Head of caudate nucleus (tissue), 42 donors: Measurements from ENCODE around the gene ALX4.

ENCODE experiments used
- DNase-seq, 42 donors: peaks; one replicate each; pipeline versions ENCODE4 v3.0.0 to v3.0.0-alpha.2; 2020 to 2021; ENCODE audit warnings: mixed read lengths in 7 of 42
- intact Hi-C: fragments of 100-400 bp; cut with DNase I; formaldehyde crosslinking; loops from one replicate; pipeline ENCODE4 v1.15.0; 2022

The ALX4 gene

DNA sequence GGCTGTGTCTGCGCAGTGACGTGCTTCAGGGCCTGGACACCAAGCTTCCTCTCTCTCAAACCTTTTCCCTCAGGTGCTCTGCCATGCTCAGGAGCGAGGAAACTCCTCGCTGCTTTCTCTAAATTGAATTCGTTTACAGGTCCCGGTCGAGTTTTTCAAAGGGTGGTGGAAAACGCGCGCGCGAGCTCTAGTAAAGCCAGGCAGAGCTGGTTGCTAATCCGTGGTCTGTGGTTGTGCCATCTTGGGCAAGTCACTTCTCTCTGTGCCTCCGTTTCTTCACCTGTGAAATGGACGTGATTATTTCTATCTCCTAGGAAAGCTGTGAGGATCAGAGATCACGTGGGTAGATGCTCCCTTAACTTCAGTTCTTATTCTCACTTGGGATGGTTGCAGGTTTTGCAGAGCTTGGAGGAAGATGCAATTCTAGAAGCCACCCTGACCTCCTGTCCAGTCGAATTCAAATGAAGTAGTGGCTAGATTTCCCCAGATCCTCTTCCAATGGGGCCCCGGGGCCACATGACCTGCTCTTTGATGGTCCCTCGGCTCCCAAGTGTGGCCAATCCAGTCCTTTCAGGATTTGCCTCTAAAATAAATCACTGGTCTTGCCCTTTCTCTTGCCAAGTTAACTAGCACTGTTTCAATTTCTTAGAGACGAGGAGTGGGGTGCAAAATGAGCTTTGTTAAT is 10.5 kb upstream of the ALX4 start:
- no peak for DNase-seq
- intact Hi-C loops, result no loop called here

DNA sequence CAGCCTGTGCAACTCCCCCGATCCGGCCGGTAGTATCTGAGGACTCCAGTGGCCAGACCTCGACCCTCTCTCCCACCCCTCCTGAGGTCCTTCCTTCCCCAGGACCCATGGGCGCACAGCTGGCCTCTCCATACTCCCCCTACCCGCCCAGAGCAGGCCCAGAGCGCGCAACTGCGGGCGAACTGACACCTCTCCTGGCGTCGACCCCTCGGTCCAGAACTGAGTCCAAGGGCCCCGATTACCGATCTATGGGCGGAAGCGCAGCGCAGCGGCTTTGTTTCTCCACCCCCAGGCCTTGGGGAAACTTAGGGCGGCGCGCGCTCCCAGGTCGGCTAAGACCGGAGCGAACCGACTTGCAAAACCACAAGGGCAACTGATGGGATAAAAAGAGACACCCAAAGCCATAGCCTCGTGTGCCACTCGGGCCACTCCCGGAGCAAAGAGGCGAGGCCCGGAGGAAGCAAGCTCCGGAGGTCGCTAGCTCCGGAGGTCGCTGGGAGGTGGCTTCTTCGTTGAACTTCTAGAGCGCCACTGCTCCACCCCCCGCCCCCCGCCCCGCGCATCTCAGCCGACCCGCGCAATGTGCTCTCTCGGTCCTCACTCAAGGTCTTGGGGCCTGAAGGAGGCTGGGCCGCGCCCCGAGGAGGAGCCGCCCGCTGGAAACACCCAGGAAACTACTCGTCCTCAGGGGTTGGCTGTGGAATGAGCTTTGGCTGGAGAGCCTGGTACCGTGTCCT is 9.8 kb upstream of the ALX4 start:
- intact Hi-C loops, result no loop called here
- no peak for DNase-seq

DNA sequence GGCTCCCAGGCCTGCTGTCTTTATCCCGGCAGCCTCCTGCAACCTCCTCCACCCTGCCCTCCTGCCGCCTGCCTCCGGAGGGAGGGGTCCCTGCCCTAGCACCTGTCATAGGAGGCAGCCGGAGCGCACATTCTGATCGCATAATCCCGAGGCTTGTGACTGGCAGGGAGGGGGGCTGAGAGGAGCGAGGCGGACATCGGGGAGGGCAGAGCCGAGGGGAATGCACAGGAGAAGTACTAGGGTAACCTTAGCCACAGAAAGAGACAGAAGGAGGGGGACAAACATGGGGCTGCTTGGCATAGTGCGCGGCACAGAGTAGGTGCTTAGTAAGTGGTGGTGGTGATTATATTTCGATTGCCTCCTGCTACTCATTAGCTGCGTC is 9.2 kb upstream of the ALX4 start:
- DNase-seq, result no peak
- intact Hi-C loops, result no loop called here

DNA sequence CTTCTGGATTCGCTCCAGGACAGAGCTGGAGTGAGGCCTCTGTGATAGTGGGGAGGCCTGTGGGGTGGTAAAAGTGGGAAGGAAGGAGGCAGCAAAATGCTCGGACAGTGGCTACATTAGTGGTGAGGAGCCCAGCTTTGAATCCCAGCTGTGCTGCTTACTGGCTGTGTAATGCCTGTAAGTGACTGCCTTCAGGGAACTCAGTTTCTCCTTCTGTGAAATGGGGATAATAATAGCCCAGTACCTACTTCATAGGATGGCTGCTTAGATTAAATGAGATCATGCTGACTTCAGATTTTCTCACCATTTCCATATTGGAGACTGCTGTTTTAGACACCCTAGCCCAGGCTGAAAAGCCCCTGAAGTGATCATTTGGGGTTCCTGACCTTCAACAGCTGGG is 8.4 kb upstream of the ALX4 start:
- intact Hi-C loops, result no loop called here
- no peak for DNase-seq

DNA sequence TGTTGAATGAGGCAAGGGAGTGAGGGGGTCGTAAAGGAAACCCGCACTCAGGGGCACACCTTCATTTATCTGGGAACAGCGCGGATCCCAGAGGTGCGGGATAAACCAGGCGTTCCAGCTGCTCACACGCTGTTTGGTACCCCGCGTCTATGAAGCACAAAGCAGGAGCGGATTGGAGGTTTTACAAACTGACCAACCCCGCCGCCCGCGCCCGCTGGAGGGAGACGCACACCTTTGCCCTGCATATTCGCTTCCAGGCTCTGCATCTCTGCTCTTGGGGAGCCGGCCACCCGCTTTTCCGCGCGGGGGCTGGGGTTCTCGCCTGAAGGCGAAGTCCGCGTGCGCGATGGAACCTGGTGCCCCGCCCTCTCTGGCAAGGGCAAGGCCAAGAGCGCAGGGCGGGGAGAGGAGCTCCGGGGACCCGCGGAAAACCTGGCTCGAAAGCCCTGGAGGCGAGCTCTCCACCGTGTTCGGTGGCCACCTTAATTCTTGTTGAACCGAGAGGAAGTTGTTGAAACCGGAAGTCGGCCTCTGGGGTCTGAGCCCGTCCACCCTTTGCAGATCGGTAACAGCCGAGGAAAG is 6.8 kb upstream of the ALX4 start:
- no peak for DNase-seq
- intact Hi-C loops, result no loop called here

DNA sequence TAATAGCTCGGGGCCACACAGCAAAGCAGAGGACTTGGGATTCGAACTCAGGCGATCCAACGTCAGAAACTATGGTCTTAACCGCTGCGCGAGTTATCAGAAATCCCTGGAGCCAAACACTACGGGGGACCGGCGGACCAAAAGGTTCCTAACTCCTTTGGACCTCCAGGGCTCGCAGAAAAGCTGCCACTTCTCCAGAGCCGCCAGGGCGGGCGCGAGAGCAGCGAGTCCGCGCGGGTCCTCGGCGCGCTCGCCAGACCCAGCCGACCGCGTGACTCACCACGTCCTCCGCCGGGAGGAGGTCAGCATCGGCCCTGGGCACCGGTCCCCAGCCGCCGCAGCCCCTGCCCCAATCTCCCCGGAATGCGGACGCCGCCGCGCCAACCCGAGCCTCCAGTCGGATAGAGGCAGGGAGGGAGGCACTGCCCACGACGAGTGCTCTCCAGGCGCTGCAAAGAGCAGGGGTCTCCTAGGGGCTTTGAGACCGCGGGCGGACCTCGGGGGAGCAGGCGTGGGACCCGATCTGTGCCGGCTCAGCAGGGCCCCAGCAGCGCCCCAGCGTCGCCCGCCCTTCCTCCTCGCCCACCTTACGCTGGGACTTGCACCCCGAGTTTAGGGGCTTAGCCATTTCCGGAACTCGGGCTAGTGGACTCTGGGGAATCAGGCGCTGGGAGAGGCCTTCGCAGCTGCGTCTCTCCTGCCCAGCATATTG is 6.2 kb upstream of the ALX4 start:
- intact Hi-C loops, result no loop called here
- DNase-seq, result no peak

DNA sequence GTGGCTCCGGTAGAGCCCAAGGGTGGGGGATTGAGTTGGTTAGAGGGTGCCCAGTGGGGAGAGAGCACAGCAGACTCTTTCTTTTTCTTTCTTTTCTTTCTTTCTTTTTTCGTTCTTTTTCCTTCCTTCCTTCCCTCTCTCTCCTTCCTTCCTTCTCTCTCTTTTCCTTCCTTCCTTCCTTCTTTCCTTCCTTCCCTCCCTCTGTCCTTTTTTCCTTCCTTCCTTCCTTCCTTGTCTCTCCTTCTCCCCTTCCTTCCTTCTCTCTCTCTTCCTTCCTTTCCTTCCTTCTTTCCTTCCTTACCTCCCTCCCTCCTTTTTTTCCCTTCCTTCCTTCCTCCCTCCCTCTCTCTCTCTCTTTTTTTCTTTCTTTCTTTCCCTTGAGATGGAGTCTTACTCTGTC is 4.8 kb upstream of the ALX4 start:
- intact Hi-C loops, result no loop called here
- DNase-seq, result no peak

DNA sequence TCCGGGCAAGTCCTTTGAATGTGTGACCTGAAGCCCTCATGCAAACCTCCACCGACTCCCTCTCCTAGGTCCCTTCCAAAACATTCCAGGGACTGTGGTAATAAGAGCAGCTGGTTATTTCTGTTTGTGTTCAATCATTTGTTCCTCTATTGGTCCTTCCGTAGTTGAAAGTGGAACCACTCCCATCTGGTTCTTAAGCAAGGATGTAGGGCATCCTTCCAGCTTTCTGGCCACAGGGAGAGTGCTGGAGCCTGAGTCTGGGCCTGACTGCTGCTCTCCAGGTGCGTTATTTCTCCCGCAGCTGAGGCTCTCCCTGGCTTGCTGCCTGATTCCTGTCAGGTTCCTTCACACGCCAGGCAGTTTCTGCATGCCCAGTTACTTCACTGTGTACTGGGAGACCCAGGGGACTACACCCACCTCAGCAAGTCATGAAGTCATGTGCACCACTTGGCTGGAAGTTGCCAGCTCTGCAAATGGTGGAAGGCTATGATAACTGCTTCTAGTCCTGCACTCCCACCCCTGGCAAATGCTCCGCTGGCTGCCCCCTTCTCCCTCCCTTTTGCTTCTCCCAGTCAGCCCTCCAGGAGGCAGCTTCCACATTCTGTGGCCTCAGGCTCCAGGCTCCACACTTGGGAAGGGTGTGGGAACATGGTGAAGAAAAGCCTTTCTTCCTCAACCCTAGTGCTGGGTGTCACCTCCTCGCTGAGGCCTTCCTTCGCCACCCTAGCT is 4.0 kb upstream of the ALX4 start:
- intact Hi-C loops, result no loop called here
- no peak for DNase-seq

DNA sequence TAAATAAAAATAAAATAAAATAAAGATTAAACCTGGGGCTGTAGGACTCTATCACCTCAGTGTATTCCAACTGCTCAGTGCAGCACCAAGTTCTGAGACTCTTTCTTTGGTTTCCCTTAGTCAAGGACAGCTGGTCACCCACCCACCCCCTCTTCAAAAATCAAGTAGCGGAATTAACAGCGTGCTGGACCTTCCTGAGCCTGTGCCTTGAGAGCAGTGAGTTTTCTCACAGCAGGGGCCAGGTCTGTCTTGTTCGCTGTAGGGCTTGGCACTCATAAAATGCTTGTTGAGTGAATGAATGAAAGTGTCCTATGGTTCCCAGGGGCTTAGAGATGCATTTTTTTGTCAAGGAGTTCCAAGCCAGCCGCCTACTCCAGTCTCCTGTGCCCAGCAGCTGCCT is 2.9 kb upstream of the ALX4 start:
- DNase-seq, result no peak
- intact Hi-C loops, result no loop called here

DNA sequence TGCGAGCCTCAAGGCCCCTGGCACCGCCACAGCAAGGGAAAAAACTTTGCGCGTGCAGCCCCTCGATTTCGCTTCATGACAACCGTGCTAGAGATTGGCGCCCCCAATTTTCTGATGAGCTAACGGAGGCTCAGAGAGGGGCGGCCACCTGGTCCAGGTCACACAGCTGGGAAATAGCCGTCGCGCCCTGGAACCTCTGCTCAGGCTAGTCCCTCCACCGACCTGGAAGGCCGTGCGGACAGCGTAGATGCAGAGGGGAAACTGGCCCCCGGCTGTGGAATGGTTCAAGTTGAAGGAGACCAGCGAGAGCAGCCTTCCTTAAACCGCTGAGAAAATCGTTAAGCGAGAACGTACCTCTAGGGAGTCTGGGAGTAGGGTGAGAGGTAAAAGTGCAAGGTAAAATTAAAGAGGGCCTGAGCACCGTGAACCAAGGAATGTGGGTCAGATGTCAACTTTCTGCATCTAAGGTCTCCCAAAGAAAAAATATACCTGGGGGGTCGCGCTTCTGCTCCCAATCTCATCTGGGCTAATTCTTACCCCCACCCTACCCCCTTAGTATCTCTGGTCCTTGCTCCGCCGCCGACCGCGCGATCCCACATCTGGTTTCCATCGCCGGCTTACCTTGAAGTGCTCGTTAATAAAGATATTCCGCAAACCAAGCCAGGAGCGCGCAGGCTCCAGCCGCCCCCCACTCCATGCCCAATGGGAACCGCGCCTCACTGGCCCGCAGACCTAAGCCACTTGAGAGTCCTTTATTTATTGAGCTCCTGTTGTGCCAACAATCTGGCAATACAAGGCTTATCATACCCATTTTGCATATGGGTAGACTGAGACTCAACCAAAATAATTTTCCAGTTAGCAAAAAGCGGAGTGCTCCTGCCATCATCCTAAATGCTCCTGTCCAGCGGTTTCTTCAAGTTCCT is 1.7 kb upstream of the ALX4 start:
- no peak for DNase-seq
- intact Hi-C loops, result no loop called here

DNA sequence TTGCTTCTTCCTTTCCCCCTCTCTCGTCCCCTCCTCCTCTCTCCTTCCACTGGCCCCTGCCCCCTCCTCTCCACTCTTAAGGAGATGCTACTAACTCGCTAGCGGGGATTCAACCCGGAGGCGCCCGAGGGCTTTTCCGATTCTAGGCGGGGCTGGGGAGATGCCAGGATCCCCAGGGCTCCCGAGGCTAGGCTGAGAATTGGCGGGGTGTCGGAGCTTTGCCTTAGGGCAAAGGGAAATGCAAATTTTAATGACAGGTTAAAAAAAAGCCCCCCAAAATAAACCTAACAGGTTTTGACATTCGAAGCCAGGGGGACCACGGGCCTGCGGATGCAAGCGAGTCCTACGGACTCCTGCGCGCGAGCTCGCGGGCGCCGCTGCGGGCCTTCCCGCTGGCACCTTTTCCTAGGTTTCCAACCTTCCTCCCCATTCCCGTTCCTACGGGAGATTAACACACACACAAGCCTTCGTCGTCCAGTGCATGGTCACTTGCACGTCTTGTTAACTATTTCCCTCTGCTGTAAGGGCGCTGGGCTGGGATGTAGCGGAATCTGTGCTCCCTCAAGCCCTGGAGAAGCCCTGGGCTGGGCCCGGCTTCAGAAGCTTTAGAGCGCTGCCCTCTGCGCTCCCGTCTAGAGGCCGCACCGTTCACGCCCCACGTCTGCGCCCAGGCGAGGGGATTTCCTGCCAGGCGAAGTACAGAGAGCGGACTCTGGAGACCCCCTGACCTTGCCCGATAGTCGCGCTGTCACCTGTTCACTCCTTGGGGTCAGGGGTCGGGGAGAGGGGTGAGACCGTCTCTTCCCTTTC is 729 bp upstream of the ALX4 start:
- DNase-seq, result no peak
- intact Hi-C loops, result no loop called here

DNA sequence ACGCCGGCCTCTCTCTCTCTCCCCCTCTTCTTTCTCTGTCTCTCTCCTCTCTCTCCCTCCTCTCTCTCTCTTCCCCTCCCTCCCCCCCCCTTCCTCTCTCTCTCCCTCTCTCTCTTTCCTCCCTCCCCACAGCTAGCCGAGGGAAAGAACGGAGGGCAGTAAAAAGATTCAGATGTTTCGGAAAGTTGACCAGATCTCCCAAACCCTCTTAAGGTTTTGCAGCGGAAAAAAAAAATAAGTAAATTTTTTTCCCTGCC is 195 bp upstream of the ALX4 start:
- intact Hi-C loops, result no loop called here
- DNase-seq, result no peak

DNA sequence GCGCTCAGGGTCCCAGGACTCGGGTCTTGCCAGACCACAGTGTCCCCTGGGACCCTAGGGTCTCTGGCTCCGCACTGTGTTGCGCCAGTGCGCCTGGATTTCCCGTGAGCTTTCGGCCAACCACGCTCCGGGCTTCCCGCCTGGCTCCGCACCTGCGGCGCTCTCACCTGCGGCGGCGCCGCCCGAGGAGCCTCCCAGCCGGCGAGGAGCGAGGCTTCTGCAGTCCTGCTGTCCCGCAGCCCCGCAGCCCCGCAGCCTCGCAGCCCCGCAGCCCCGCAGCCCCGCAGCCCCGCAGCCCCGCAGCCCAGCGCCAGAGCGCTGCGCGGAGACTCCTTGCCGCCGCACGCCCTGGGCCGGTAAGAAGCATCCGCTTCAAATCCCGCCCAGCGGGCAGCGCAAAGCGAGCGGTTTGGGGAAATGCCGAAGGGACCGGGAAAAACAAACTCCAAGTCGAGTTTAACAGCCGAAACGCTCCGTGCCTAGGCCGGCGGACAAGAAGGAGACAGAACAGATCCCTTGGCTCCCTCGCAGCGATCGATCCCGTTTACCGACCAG is 939 bp downstream of the ALX4 start:
- intact Hi-C loops, result no loop called here
- DNase-seq, result no peak

DNA sequence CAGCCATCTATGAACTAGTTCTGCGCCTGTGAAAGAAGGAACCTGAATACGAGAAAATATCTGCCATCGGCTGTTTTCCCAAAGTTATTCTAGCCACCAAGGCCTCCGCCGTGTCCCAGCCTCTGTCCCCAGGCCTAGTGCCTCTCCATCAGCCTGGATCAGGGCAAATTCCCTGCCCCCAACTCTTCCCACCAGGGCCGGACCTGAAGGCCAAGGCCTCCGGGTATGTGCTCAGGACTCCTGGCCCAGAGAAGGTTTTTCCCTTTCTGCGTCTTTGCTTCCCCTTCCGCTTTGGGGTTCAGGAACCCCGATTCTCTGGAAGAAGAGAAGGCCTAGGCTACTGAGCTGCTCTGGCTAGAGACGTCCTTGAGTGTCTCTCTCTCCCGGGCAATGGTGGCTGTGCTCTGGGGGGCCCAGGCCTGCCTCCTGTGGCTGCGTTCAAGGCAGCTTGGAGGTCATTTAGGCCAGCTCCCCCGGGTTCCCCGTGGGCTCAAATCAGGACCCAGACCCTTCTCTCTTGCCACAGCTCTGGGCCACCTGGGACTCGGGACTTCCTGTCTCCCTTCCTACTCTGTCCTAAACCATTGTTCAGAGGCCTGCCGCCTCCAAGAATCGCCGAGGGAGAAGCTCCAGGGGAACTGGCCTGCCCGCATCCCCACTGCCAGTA is 1.6 kb downstream of the ALX4 start:
- intact Hi-C loops, result no loop called here
- no peak for DNase-seq

DNA sequence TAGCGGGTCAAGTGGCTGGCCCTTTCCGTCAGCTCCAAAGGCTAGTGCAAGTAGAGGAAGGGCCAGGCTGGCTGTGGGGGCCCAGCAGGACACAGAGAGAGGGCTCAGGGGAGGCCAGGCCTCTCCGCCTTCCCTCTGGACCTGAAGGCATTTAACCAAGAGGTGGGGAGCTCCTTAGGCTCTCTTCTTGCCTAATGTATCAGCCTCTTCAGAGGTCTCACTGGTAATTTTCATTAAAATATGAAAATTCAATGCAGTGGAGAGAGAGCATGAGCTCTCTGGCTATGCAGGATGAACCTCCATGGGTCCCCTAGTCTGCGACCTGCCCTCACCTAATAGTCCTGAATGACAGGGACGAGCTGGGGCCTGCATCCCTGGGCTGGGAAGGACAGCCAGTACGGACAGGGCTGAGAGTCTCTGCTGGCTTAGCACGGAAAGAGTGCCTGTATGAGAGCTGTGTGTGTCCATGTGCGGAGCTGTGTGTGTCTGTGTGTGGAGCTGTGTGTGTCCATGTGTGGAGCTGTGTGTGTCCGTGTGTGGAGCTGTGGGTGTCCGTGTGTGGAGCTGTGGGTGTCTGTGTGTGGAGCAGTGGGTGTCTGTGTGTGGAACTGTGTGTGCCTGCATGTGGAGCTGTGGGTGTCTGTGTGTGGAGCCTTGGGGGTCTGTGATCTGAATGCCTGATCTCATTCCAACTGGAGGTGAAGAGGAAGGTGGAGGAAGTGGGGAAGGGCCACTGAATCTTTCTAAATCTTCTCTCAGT is 2.4 kb downstream of the ALX4 start:
- no peak for DNase-seq
- intact Hi-C loops, result no loop called here

DNA sequence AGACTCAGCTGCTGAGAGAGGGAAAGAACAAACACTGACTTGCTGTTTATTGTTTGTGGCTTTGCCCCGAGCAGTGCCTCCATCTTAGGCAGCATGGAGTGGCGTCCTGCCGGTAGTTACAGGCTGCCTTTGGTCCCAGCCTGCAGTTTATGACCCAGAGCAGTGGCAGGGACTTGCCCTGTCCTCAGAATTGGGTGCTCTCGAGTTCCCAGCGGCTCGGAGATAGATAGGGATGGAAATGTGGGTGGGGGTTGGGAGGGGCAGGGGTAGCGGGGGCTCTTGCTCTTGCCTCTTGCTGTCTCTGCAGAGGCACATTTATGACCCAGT is 3.1 kb downstream of the ALX4 start:
- intact Hi-C loops, result no loop called here
- DNase-seq, result no peak
